ENCODE data around the gene ACOX3. TPM values are rescaled to one million over a fixed set of nuclear protein-coding genes. Genes with fewer than 3 reads are reported as not detected.

Gene ACOX3
- total RNA-seq, 1 experiment from 2014 or later, result 12.2 TPM

GRCh38 chr4:8330821-8331574 is 109.5 kb downstream of the ACOX3 start:
- ChIA-PET POLR2A (ENCODE audit: unreplicated experiment) (no interaction called here), CTCF (no interaction called here)
- Histone ChIP-seq H3K4me2 (ENCODE audit: low read length) (no peak overlapping the region), H3K9me3 (ENCODE audit: low read length) (no peaks in the 10 kb centered on the region), H3K4me1 (ENCODE audit: insufficient read depth, low read length) (no peaks in the 10 kb centered on the region), H2AFZ (ENCODE audit: low read length) (no peak overlapping the region), H3K79me2 (ENCODE audit: low read length) (no peaks in the 10 kb centered on the region), H3K27ac (ENCODE audit: low read length) (no peak overlapping the region), H3K27me3 (ENCODE audit: low read length) (no peaks in the 10 kb centered on the region), H3K9ac (ENCODE audit: low read length) (no peak overlapping the region), H3K9me2 (replicated peaks; ENCODE audit: low read length) (no peaks in the 10 kb centered on the region), H3K36me3 (ENCODE audit: low read depth, low read length) (no peaks in the 10 kb centered on the region), H3K4me3 (ENCODE audit: low read length) (no peak overlapping the region), H4K20me1 (ENCODE audit: low read length) (no peaks in the 10 kb centered on the region), H3F3A (ENCODE audit: low read length, unreplicated experiment) (no peaks in the 10 kb centered on the region)
- ATAC-seq, result no peak
- TF ChIP-seq EZH2phosphoT487 (IDR thresholded peaks at IDR 0.05; ENCODE audit: borderline replicate concordance, low read length) (no peak), EZH2 (IDR thresholded peaks at IDR 0.05; ENCODE audit: low read length, unreplicated experiment) (no peak), CTCF (conservative IDR thresholded peaks at IDR 0.05; ENCODE audit: low read depth, low read length) (no peak)
- DNase-seq, result no peak
- no TSS peak for BruUV-seq (replicated peaks)
- intact Hi-C loops (cut with micrococcal nuclease), result no loop called here

- POLR2A ChIA-PET (ENCODE audit: unreplicated experiment), result no interaction called here
- Histone ChIP-seq H3K4me2 (ENCODE audit: low read length) (no peak overlapping the region), H3K79me2 (ENCODE audit: low read length) (no peaks in the 10 kb centered on the region), H3K9me3 (ENCODE audit: low read length) (no peaks in the 10 kb centered on the region), H3K4me1 (ENCODE audit: insufficient read depth, low read length) (0 out of 2 replicates have a peak, but pooled peaks cover 6% of the 10 kb centered on the region), H2AFZ (ENCODE audit: low read length) (no peak overlapping the region), H3K9me2 (replicated peaks; ENCODE audit: low read length) (no peaks in the 10 kb centered on the region), H3K9ac (ENCODE audit: low read length) (no peak overlapping the region), H3K4me3 (ENCODE audit: low read length) (no peak overlapping the region), H3F3A (ENCODE audit: low read length, unreplicated experiment) (no peaks in the 10 kb centered on the region), H3K27me3 (ENCODE audit: low read length) (no peaks in the 10 kb centered on the region), H3K27ac (ENCODE audit: low read length) (no peak overlapping the region), H3K36me3 (ENCODE audit: low read depth, low read length) (no peaks in the 10 kb centered on the region), H4K20me1 (ENCODE audit: low read length) (no peaks in the 10 kb centered on the region)
- no TSS peak for BruUV-seq (replicated peaks)
- CTCF ChIA-PET, result no interaction called here
- no peak for DNase-seq
- intact Hi-C loops (cut with micrococcal nuclease), result no loop called here
- ATAC-seq, result no peak
- no peak for TF ChIP-seq EZH2 (IDR thresholded peaks at IDR 0.05; ENCODE audit: low read length, unreplicated experiment)
- TF ChIP-seq CTCF (conservative IDR thresholded peaks at IDR 0.05; ENCODE audit: low read depth, low read length), result no peak
- TF ChIP-seq EZH2phosphoT487 (IDR thresholded peaks at IDR 0.05; ENCODE audit: borderline replicate concordance, low read length), result no peak
Measured at GRCh38 chr4:8329859-8330761, 110.4 kb downstream of the ACOX3 start.

GRCh38 chr4:8329560-8329858 is 111.0 kb downstream of the ACOX3 start:
- DNase-seq (no peak), ATAC-seq (no peak)
- no peaks in the 10 kb centered on the region for H4K20me1 ChIP-seq (ENCODE audit: low read length)
- no peak overlapping the region for H3K4me2 ChIP-seq (ENCODE audit: low read length)
- intact Hi-C loops (cut with micrococcal nuclease), result no loop called here
- peaks cover 6% of the 10 kb centered on the region; the same call in 1 of the 2 replicates for H3K4me1 ChIP-seq (ENCODE audit: insufficient read depth, low read length)
- no peaks in the 10 kb centered on the region for H3K9me3 ChIP-seq (ENCODE audit: low read length)
- no peaks in the 10 kb centered on the region for H3K27me3 ChIP-seq (ENCODE audit: low read length)
- H3K4me3 ChIP-seq (ENCODE audit: low read length), result no peak overlapping the region
- ChIA-PET POLR2A (ENCODE audit: unreplicated experiment) (no interaction called here), CTCF (no interaction called here)
- H3K9ac ChIP-seq (ENCODE audit: low read length), result no peak overlapping the region
- no peak overlapping the region for H3K27ac ChIP-seq (ENCODE audit: low read length)
- H3K9me2 ChIP-seq (replicated peaks; ENCODE audit: low read length), result no peaks in the 10 kb centered on the region
- no TSS peak for BruUV-seq (replicated peaks)
- H3K36me3 ChIP-seq (ENCODE audit: low read depth, low read length), result no peaks in the 10 kb centered on the region
- TF ChIP-seq CTCF (conservative IDR thresholded peaks at IDR 0.05; ENCODE audit: low read depth, low read length) (no peak), EZH2phosphoT487 (IDR thresholded peaks at IDR 0.05; ENCODE audit: borderline replicate concordance, low read length) (no peak), EZH2 (IDR thresholded peaks at IDR 0.05; ENCODE audit: low read length, unreplicated experiment) (no peak)
- H2AFZ ChIP-seq (ENCODE audit: low read length), result no peak overlapping the region
- H3K79me2 ChIP-seq (ENCODE audit: low read length), result no peaks in the 10 kb centered on the region
- no peaks in the 10 kb centered on the region for H3F3A ChIP-seq (ENCODE audit: low read length, unreplicated experiment)
